DOHH2 (cell line): ENCODE data around the gene MYL12A.

Experiments used
- CTCF ChIP-seq: fragments of 200-600 bp; sonication (generic); IDR thresholded peaks from one replicate; pipeline ENCODE4 v1.5.1; 2014; ENCODE audit warnings: antibody characterized with exemption, mild to moderate bottlenecking, low read depth, low read length; ENCODE audit not compliant: poor library complexity, severe bottlenecking
- EZH2phosphoT487 ChIP-seq: fragments of 200-600 bp; sonication (generic); IDR thresholded peaks from 2 replicates; pipeline ENCODE4 v1.6.1; 2017; ENCODE audit warnings: borderline replicate concordance, mild to moderate bottlenecking, antibody characterized with exemption, low read length, moderate library complexity, mixed read lengths

DNA sequence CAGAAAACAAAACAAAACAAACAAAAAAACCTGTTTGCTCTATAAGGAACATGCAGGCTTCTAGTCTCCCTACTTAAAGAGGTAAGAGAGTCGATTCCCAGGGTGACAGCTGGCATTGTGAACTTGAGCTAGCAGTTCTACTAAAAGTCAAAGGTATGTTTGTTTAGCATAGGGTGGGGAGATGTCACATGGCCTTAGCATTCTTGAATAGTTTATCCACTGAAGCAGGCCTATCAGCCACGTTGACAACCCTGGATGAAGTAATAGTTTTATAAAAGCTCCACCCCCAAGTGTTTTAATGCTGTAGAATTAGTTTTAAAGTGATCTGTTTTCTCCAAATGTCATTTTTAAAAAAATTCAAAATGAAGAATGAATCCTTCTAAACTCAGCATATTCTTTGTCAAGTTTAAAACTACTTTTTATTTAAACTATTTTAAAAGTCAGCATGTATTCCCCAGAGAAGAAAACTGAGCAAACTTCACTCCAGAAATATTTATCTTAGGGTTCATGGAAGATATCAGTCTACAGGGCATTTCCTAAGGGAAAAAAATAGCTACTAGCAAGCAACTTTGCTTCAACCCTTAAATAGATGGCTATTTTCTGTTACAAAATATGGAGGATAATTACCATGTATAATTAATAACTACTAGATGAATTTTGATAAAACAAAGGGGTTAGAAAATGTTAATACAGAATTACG lies 29.5 kb upstream of the MYL12A start:
- TF ChIP-seq CTCF (no peak), EZH2phosphoT487 (no peak)
